ENCODE data around the gene WDR48. TPM values are rescaled to one million over a fixed set of nuclear protein-coding genes. Genes with fewer than 3 reads are reported as not detected.

Gene WDR48
- polyA plus RNA-seq, 1 donor (not counting 4 experiments of a cell fraction or from before 2014, with no cell fraction given): 29.7 TPM

DNA sequence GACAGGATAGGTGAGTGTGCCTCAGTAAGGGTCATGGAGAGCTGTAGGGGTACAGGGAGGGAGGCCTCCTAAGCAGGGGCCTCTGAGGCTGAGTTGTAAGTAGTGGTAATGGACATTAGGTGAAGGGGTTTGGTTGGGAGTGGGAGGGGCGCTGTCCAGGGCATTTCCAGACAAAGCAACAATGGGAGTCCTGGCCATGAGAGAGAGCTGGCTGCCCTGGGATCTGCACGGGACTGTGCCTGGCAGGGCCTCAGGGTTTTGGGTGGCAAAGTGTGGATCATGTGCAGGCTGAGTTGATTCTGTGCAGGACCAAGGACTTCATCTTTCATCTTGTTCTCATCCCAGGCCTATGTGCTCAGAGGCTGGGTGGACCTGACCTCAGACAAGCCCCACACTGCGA is 60.3 kb downstream of the WDR48 start:
- H3K9ac ChIP-seq (ENCODE audit: control insufficient read depth, extremely low read depth, insufficient read depth, low read length): no peak overlapping the region

DNA sequence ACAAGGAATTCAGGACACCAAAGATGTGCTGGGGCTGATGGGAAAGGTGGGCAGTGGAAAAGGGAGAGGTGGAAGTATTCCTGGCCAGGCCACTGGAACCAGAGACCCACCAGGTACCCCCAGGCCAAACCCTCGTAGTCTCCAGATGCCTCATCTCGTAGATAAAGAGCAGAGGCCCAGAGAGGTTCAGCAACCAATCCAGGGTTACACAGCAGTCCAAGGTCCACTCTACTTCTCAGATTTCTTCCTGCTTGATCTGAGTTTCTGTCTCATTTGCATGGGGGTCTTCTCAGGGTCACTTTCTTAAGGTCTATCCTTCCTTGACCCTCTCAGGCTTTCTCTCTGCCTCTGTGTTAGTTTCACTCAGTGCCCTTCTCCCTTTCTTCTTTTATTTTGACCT is 60.7 kb downstream of the WDR48 start:
- no peak for FAIRE-seq
- H3K79me2 ChIP-seq (ENCODE audit: control insufficient read depth, insufficient read depth, low read length): no peaks in the 10 kb centered on the region
- DNase-seq (ENCODE audit: low read depth, low spot score): no peak
- no peak overlapping the region for H3K4me3 ChIP-seq (ENCODE audit: control insufficient read depth in 2 of 3, extremely low read depth in 1 of 3, insufficient read depth in 2 of 3, low read depth in 1 of 3, low read length in 3 of 3)
- TF ChIP-seq EZH2 (IDR thresholded peaks at IDR 0.05; ENCODE audit: low read length) (no peak), CTCF (optimal IDR thresholded peaks at IDR 0.05 in 1 of 3, IDR thresholded peaks at IDR 0.05 in 1 of 3, conservative IDR thresholded peaks at IDR 0.05 in 1 of 3; ENCODE audit: extremely low read depth in 1 of 3, insufficient read depth in 2 of 3, low read length in 3 of 3) (no peak)
- no peak overlapping the region for H3K4me2 ChIP-seq (ENCODE audit: control insufficient read depth, extremely low read depth, insufficient read depth, low read depth, low read length)
- peaks cover 4% of the 10 kb centered on the region for H3K4me1 ChIP-seq (ENCODE audit: control insufficient read depth, extremely low read depth, insufficient read depth, low read length)
- H3K9me1 ChIP-seq (ENCODE audit: control insufficient read depth, extremely low read depth, insufficient read depth, low read length): no peaks in the 10 kb centered on the region
- no peaks in the 10 kb centered on the region for H4K20me1 ChIP-seq (ENCODE audit: control insufficient read depth, extremely low read depth, insufficient read depth, low read length)
- no peak overlapping the region for H3K9ac ChIP-seq (ENCODE audit: control insufficient read depth, extremely low read depth, insufficient read depth, low read length)
- H3K27me3 ChIP-seq (ENCODE audit: control insufficient read depth, extremely low read depth, insufficient read depth, low read length): no peaks in the 10 kb centered on the region
- dilution Hi-C loops (cut with MboI; ENCODE audit: extremely low pct_ligation_motif_present, low sequenced_read_pairs): no loop called here
- H3K27ac ChIP-seq (ENCODE audit: control insufficient read depth, insufficient read depth, low read length): no peak overlapping the region
- no peaks in the 10 kb centered on the region for H3K9me3 ChIP-seq (ENCODE audit: control insufficient read depth, low read depth, low read length)
- no peak overlapping the region for H2AFZ ChIP-seq (ENCODE audit: control insufficient read depth, low read length)
- peaks cover 0 to 2% of the 10 kb centered on the region in 2 experiments for H3K36me3 ChIP-seq (ENCODE audit: control insufficient read depth in 2 of 2, extremely low read depth in 1 of 2, insufficient read depth in 2 of 2, low read length in 2 of 2)

More for the DNA sequence above, 60.3 kb downstream of the WDR48 start:
- Histone ChIP-seq H3K9me1 (ENCODE audit: control insufficient read depth, extremely low read depth, insufficient read depth, low read length) (no peaks in the 10 kb centered on the region), H2AFZ (ENCODE audit: control insufficient read depth, low read length) (no peak overlapping the region), H3K4me3 (ENCODE audit: control insufficient read depth in 2 of 3, extremely low read depth in 1 of 3, insufficient read depth in 2 of 3, low read depth in 1 of 3, low read length in 3 of 3) (no peak overlapping the region), H4K20me1 (ENCODE audit: control insufficient read depth, extremely low read depth, insufficient read depth, low read length) (no peaks in the 10 kb centered on the region), H3K36me3 (ENCODE audit: control insufficient read depth in 2 of 2, extremely low read depth in 1 of 2, insufficient read depth in 2 of 2, low read length in 2 of 2) (peaks cover 0 to 2% of the 10 kb centered on the region in 2 experiments), H3K27ac (ENCODE audit: control insufficient read depth, insufficient read depth, low read length) (no peak overlapping the region), H3K9me3 (ENCODE audit: control insufficient read depth, low read depth, low read length) (no peaks in the 10 kb centered on the region), H3K4me2 (ENCODE audit: control insufficient read depth, extremely low read depth, insufficient read depth, low read depth, low read length) (no peak overlapping the region), H3K79me2 (ENCODE audit: control insufficient read depth, insufficient read depth, low read length) (no peaks in the 10 kb centered on the region), H3K4me1 (ENCODE audit: control insufficient read depth, extremely low read depth, insufficient read depth, low read length) (peaks cover 4% of the 10 kb centered on the region), H3K27me3 (ENCODE audit: control insufficient read depth, extremely low read depth, insufficient read depth, low read length) (no peaks in the 10 kb centered on the region)
- no peak for DNase-seq (ENCODE audit: low read depth, low spot score)
- dilution Hi-C loops (cut with MboI; ENCODE audit: extremely low pct_ligation_motif_present, low sequenced_read_pairs): no loop called here
- TF ChIP-seq CTCF (optimal IDR thresholded peaks at IDR 0.05 in 1 of 3, IDR thresholded peaks at IDR 0.05 in 1 of 3, conservative IDR thresholded peaks at IDR 0.05 in 1 of 3; ENCODE audit: extremely low read depth in 1 of 3, insufficient read depth in 2 of 3, low read length in 3 of 3): no peak
- no peak for TF ChIP-seq EZH2 (IDR thresholded peaks at IDR 0.05; ENCODE audit: low read length)
- no peak for FAIRE-seq
